CD4-positive, alpha-beta memory T cell (primary cell): ENCODE measurements around the gene GIT2. TPM values are rescaled to one million over a fixed set of nuclear protein-coding genes. Genes with fewer than 3 reads are reported as not detected.

Source experiments
- CTCF ChIA-PET: fragments of 350-600 bp; sonication (Branson Sonifier 250); formaldehyde crosslinking; loops from one replicate; lab custom pipeline; 2021; ENCODE audit warnings: inconsistent platforms; ENCODE audit not compliant: partially characterized antibody; lab: Charles Lee
- POLR2A ChIA-PET: fragments of 350-600 bp; sonication (Branson Sonifier 250); formaldehyde crosslinking; loops from one replicate; lab custom pipeline; 2021; ENCODE audit not compliant: partially characterized antibody; lab: Charles Lee
- DNase-seq, 5 donors: peaks; one replicate each; pipeline versions ENCODE4 v3.0.0 to v3.0.0-alpha.2; 2020 to 2022; ENCODE audit warnings: mixed read lengths in 1 of 5
- H3K27ac ChIP-seq: one replicate; pipeline ENCODE4 v1.7.0; 2013; ENCODE audit warnings: low read depth, low read length
- H3K27me3 ChIP-seq: 2 replicates; pipeline ENCODE4 v1.7.0; 2013; ENCODE audit warnings: mild to moderate bottlenecking, low read length, moderate library complexity; ENCODE audit not compliant: insufficient read depth
- H3K36me3 ChIP-seq: 2 replicates; pipeline ENCODE4 v1.7.0; 2013; ENCODE audit warnings: mild to moderate bottlenecking, low read length, moderate library complexity; ENCODE audit not compliant: insufficient read depth
- H3K4me1 ChIP-seq: 2 replicates; pipeline ENCODE4 v1.7.0; 2013; ENCODE audit warnings: mild to moderate bottlenecking, low read length, moderate library complexity; ENCODE audit not compliant: insufficient read depth
- H3K4me3 ChIP-seq, 2 donors: one replicate each; pipeline ENCODE4 v1.7.0; 2013; ENCODE audit warnings: low read length in 2 of 2, mild to moderate bottlenecking in 1 of 2
- H3K9me3 ChIP-seq, 2 donors: one replicate each; pipeline ENCODE4 v1.7.0; 2013; ENCODE audit warnings: low read length in 2 of 2, control low read depth in 1 of 2; ENCODE audit not compliant: control insufficient read depth in 1 of 2
- H3K27ac Mint-ChIP-seq, 7 donors: one replicate each; pipeline ENCODE4 v1.8.0; 2020 to 2021; ENCODE audit warnings: mixed read lengths in 7 of 7, mild to moderate bottlenecking in 6 of 7, inconsistent platforms in 3 of 7, moderate library complexity in 3 of 7
- H3K27me3 Mint-ChIP-seq, 2 donors: one replicate each; pipeline ENCODE4 v1.8.0; 2020 to 2021; ENCODE audit warnings: mixed read lengths in 2 of 2
- H3K36me3 Mint-ChIP-seq, 2 donors: one replicate each; pipeline ENCODE4 v1.8.0; 2020 to 2021; ENCODE audit warnings: mixed read lengths in 2 of 2, inconsistent platforms in 1 of 2, mild to moderate bottlenecking in 1 of 2
- H3K4me1 Mint-ChIP-seq, 4 donors: one replicate each; pipeline ENCODE4 v1.8.0; 2020 to 2021; ENCODE audit warnings: mixed read lengths in 4 of 4, mild to moderate bottlenecking in 1 of 4
- H3K4me3 Mint-ChIP-seq, 8 donors: one replicate each; pipeline ENCODE4 v1.8.0; 2020 to 2021; ENCODE audit warnings: mixed read lengths in 8 of 8, mild to moderate bottlenecking in 7 of 8, moderate library complexity in 6 of 8, inconsistent platforms in 3 of 8
- H3K9me3 Mint-ChIP-seq, 8 donors: one replicate each; pipeline ENCODE4 v1.8.0; 2020 to 2021; ENCODE audit warnings: mixed read lengths in 8 of 8, mild to moderate bottlenecking in 5 of 8, inconsistent platforms in 3 of 8, moderate library complexity in 1 of 8
- intact Hi-C: fragments of 100-400 bp; cut with micrococcal nuclease; formaldehyde crosslinking; loops from one replicate; pipeline ENCODE4 v1.15.1; 2023
- polyA plus RNA-seq, 2 donors: library from polyadenylated mRNA; unstranded; fragments of 300-500 nt; fragmentation: Illumina TruSeq; gene quantifications; one replicate each; pipeline ENCODE4 v1.2.3, GENCODE V29; 2021
- total RNA-seq, 2 experiments: library from RNA; stranded (reverse); gene quantifications; one replicate each; pipeline ENCODE4 v1.2.3, GENCODE V29; 2021

Gene GIT2
- total and polyA plus RNA-seq, 4 experiments from 2014 or later, result 83.1 to 149 (median 118) TPM

- Histone ChIP-seq H3K27ac (peak overlapping the region; percentile 80), H3K36me3 (no peaks in the 10 kb centered on the region), H3K9me3 (no peaks in the 10 kb centered on the region), H3K27me3 (no peaks in the 10 kb centered on the region), H3K4me1 (peaks cover 63% of the 10 kb centered on the region), H3K4me3 (peak overlapping the region; percentile 63 to 91)
- Mint-ChIP-seq H3K9me3 (no peaks in the 10 kb centered on the region), H3K27me3 (no peaks in the 10 kb centered on the region), H3K27ac (peak overlapping the region; percentile 92 to 100 (median 98)), H3K36me3 (peaks cover 3 to 27% of the 10 kb centered on the region in 2 donors), H3K4me3 (peak overlapping the region; percentile 99 to 100 (median 100)), H3K4me1 (peaks cover 37 to 83% (median 57%) of the 10 kb centered on the region in 4 donors)
- no peak for DNase-seq
- ChIA-PET CTCF (interaction anchor here (1.4 to 2.2 kb wide), 4 partner anchors 11 to 146 kb away, joined by 3 to 6 read pairs (median 4); no protein-coding TSS in a partner anchor), POLR2A (interaction anchor here (0.8 to 2.7 kb wide), 18 partner anchors 10 to 1435 kb away, joined by 3 to 19 read pairs (median 6); partner anchors contain the start of genes ARPC3, C12orf76 and TCHP)
- intact Hi-C loops, result loop anchor here (1.0 to 5.0 kb wide), 5 partner anchors 49 to 888 kb away; partner anchors contain the start of genes C12orf76, FAM222A and GLTP
Measured at GRCh38 chr12:109999649-109999971, 3.4 kb upstream of the GIT2 start.

GRCh38 chr12:109998904-109999648 lies 2.9 kb upstream of the GIT2 start, which contains the start of gene ANKRD13A:
Gene ANKRD13A, plus strand, starts transcription at chr12:109999430. Its CDS starts 259 bp downstream, at chr12:109999689.
- peak within 1 kb of the TSS; percentile 92 to 100 (median 99) for H3K27ac Mint-ChIP-seq
- CTCF ChIA-PET, result interaction anchor here (1.0 to 2.2 kb wide), 5 partner anchors 14 to 146 kb away, joined by 3 to 6 read pairs (median 4); no protein-coding TSS in a partner anchor
- H3K4me3 Mint-ChIP-seq, result peak within 1 kb of the TSS; percentile 99 to 100 (median 100)
- POLR2A ChIA-PET, result interaction anchor here (0.8 to 2.7 kb wide), 22 partner anchors 9 to 1435 kb away, joined by 3 to 19 read pairs (median 4); partner anchors contain the start of genes ARPC3, C12orf76 and TCHP
- Histone ChIP-seq H3K27me3 (no peaks in the 10 kb centered on the region), H3K27ac (peak within 1 kb of the TSS; percentile 80), H3K9me3 (no peaks in the 10 kb centered on the region), H3K4me3 (peak within 1 kb of the TSS; percentile 63 to 91), H3K36me3 (no peaks in the 10 kb centered on the region), H3K4me1 (peaks cover 61% of the 10 kb centered on the region)
- H3K9me3 Mint-ChIP-seq, result no peaks in the 10 kb centered on the region
- no peaks in the 10 kb centered on the region for H3K27me3 Mint-ChIP-seq
- intact Hi-C loops, result loop anchor here (1.0 to 5.0 kb wide), 5 partner anchors 49 to 888 kb away; partner anchors contain the start of genes C12orf76, FAM222A and GLTP
- peak; percentile 92 to 94 (median 93) for DNase-seq
- H3K4me1 Mint-ChIP-seq, result peaks cover 37 to 83% (median 58%) of the 10 kb centered on the region in 4 donors
- H3K36me3 Mint-ChIP-seq, result peaks cover 3 to 28% of the 10 kb centered on the region in 2 donors

GRCh38 chr12:109998241-109998903 lies 2.2 kb upstream of the GIT2 start:
- no peaks in the 10 kb centered on the region for H3K9me3 ChIP-seq
- peak overlapping the region; percentile 80 for H3K27ac ChIP-seq
- H3K27me3 Mint-ChIP-seq, result no peaks in the 10 kb centered on the region
- peak overlapping the region; percentile 8 to 63 for H3K4me3 ChIP-seq
- no peaks in the 10 kb centered on the region for H3K9me3 Mint-ChIP-seq
- no peak for DNase-seq
- H3K36me3 ChIP-seq, result peaks cover 2% of the 10 kb centered on the region
- peak overlapping the region; percentile 83 to 99 (median 97) for H3K27ac Mint-ChIP-seq
- H3K4me1 Mint-ChIP-seq, result peaks cover 37 to 84% (median 58%) of the 10 kb centered on the region in 4 donors
- peaks cover under 1 to 28% of the 10 kb centered on the region in 2 donors for H3K36me3 Mint-ChIP-seq
- H3K4me1 ChIP-seq, result peaks cover 61% of the 10 kb centered on the region
- ChIA-PET CTCF (interaction anchor here (1.0 to 2.2 kb wide), 4 partner anchors 14 to 145 kb away, joined by 3 to 6 read pairs (median 4); no protein-coding TSS in a partner anchor), POLR2A (interaction anchor here (0.8 to 2.7 kb wide), 17 partner anchors 8 to 452 kb away, joined by 3 to 19 read pairs (median 5); partner anchors contain the start of genes ARPC3 and TCHP)
- H3K4me3 Mint-ChIP-seq, result peak overlapping the region; percentile 89 to 99 (median 96)
- H3K27me3 ChIP-seq, result no peaks in the 10 kb centered on the region
- intact Hi-C loops, result loop anchor here (2.0 to 5.0 kb wide), 4 partner anchors 51 to 889 kb away; partner anchors contain the start of genes FAM222A and GLTP

GRCh38 chr12:109997393-109997792 lies 1.2 kb upstream of the GIT2 start:
- Mint-ChIP-seq H3K27ac (peak overlapping the region in 5 of 7 donors; percentile 41 to 99 (median 65)), H3K4me3 (peak overlapping the region in 7 of 8 donors; percentile 51 to 97 (median 93)), H3K4me1 (peaks cover 36 to 84% (median 57%) of the 10 kb centered on the region in 4 donors), H3K36me3 (peaks cover 0 to 23% of the 10 kb centered on the region in 2 donors), H3K9me3 (no peaks in the 10 kb centered on the region), H3K27me3 (no peaks in the 10 kb centered on the region)
- CTCF ChIA-PET, result no interaction called here
- POLR2A ChIA-PET, result interaction anchor here (2.2 to 4.0 kb wide), 2 partner anchors 14 to 77 kb away, joined by 8 to 19 read pairs; no protein-coding TSS in a partner anchor
- H3K4me3 ChIP-seq, result no peak overlapping the region
- no peak overlapping the region for H3K27ac ChIP-seq
- peaks cover 4% of the 10 kb centered on the region for H3K36me3 ChIP-seq
- DNase-seq, result no peak
- no peaks in the 10 kb centered on the region for H3K27me3 ChIP-seq
- H3K9me3 ChIP-seq, result no peaks in the 10 kb centered on the region
- H3K4me1 ChIP-seq, result peaks cover 61% of the 10 kb centered on the region
- intact Hi-C loops, result loop anchor here (5.0 kb wide), 3 partner anchors 50 to 890 kb away; partner anchors contain the start of gene GLTP

GRCh38 chr12:109996483-109996853 lies 300 bp upstream of the GIT2 start:
- ChIA-PET CTCF (interaction anchor here (1.0 kb wide), 1 partner anchor 19 kb away, joined by 3 read pairs; no protein-coding TSS in a partner anchor), POLR2A (interaction anchor here (0.7 to 4.0 kb wide), 6 partner anchors 7 to 285 kb away, joined by 3 to 19 read pairs (median 6); partner anchors contain the start of gene ATP2A2)
- Histone ChIP-seq H3K27ac (peak overlapping the region; percentile 93), H3K9me3 (no peaks in the 10 kb centered on the region), H3K4me3 (peak overlapping the region; percentile 62 to 87), H3K27me3 (no peaks in the 10 kb centered on the region), H3K4me1 (peaks cover 57% of the 10 kb centered on the region), H3K36me3 (peaks cover 7% of the 10 kb centered on the region)
- DNase-seq, result no peak
- Mint-ChIP-seq H3K9me3 (no peaks in the 10 kb centered on the region), H3K36me3 (peaks cover under 1 to 27% of the 10 kb centered on the region in 2 donors), H3K27me3 (no peaks in the 10 kb centered on the region), H3K27ac (peak overlapping the region; percentile 73 to 92 (median 90)), H3K4me1 (peaks cover 36 to 84% (median 57%) of the 10 kb centered on the region in 4 donors), H3K4me3 (peak overlapping the region; percentile 79 to 93 (median 86))
- intact Hi-C loops, result loop anchor here (1.0 to 5.0 kb wide), 4 partner anchors 49 to 891 kb away; partner anchors contain the start of genes GLTP and TCHP

- Histone ChIP-seq H3K4me1 (peaks cover 57% of the 10 kb centered on the region), H3K36me3 (peaks cover 15% of the 10 kb centered on the region), H3K27me3 (no peaks in the 10 kb centered on the region), H3K27ac (peak overlapping the region; percentile 93), H3K9me3 (no peaks in the 10 kb centered on the region), H3K4me3 (peak overlapping the region; percentile 42 to 87)
- ChIA-PET CTCF (interaction anchor here (0.6 to 1.3 kb wide), 5 partner anchors 9 to 67 kb away, joined by 3 to 5 read pairs (median 3); no protein-coding TSS in a partner anchor), POLR2A (interaction anchor here (1.0 to 4.0 kb wide), 12 partner anchors 9 to 142 kb away, joined by 3 to 23 read pairs (median 5); no protein-coding TSS in a partner anchor)
- DNase-seq, result no peak
- peaks cover 39 to 84% (median 58%) of the 10 kb centered on the region in 4 donors for H3K4me1 Mint-ChIP-seq
- H3K4me3 Mint-ChIP-seq, result peak overlapping the region; percentile 87 to 98 (median 93)
- H3K27me3 Mint-ChIP-seq, result no peaks in the 10 kb centered on the region
- H3K27ac Mint-ChIP-seq, result peak overlapping the region; percentile 74 to 98 (median 96)
- H3K36me3 Mint-ChIP-seq, result peaks cover 9 to 35% of the 10 kb centered on the region in 2 donors
- intact Hi-C loops, result loop anchor here (2.0 to 5.0 kb wide), 4 partner anchors 15 to 892 kb away; partner anchors contain the start of gene GLTP
- no peaks in the 10 kb centered on the region for H3K9me3 Mint-ChIP-seq
Measured at GRCh38 chr12:109995361-109995685, 845 bp downstream of the GIT2 start.
